Measurements from ENCODE around the gene GAB2. TPM values are rescaled to one million over a fixed set of nuclear protein-coding genes. Genes with fewer than 3 reads are reported as not detected.
"Not testable (repeated sequence)": the region's sequence is repeated elsewhere in the genome, so short reads cannot be mapped to it uniquely, and the experiment has no call there.

GAB2 gene
- total RNA-seq, 1 donor from 2014 or later, result 33.2 TPM

- DNase-seq (ENCODE audit: extremely low read depth, low read depth, low spot score), result no peak
Measured at GRCh38 chr11:78257654-78258053, 160.0 kb downstream of the GAB2 start.

- no peak for DNase-seq (ENCODE audit: extremely low read depth, low read depth, low spot score)
Measured at GRCh38 chr11:78256962-78257361, 160.7 kb downstream of the GAB2 start.

GRCh38 chr11:78255919-78256318 is 161.7 kb downstream of the GAB2 start:
- DNase-seq (ENCODE audit: extremely low read depth, low read depth, low spot score), result no peak

- DNase-seq (ENCODE audit: extremely low read depth, low read depth, low spot score), result no peak
Measured at GRCh38 chr11:78254268-78254667, 163.4 kb downstream of the GAB2 start.

- no peak for DNase-seq (ENCODE audit: extremely low read depth, low read depth, low spot score)
Measured at GRCh38 chr11:78253797-78254196, 163.8 kb downstream of the GAB2 start.

- DNase-seq (ENCODE audit: extremely low read depth, low read depth, low spot score), result peak; percentile 10
Measured at GRCh38 chr11:78251083-78251775, 166.4 kb downstream of the GAB2 start.

GRCh38 chr11:78250099-78250498 is 167.5 kb downstream of the GAB2 start:
- no peak for DNase-seq (ENCODE audit: extremely low read depth, low read depth, low spot score)

- no peak for DNase-seq (ENCODE audit: extremely low read depth, low read depth, low spot score)
Measured at GRCh38 chr11:78248903-78249302, 168.7 kb downstream of the GAB2 start.

GRCh38 chr11:78248191-78248590 is 169.4 kb downstream of the GAB2 start:
- no peak for DNase-seq (ENCODE audit: extremely low read depth, low read depth, low spot score)

GRCh38 chr11:78244546-78245255 is 172.9 kb downstream of the GAB2 start:
- no peak for DNase-seq (ENCODE audit: extremely low read depth, low read depth, low spot score)

GRCh38 chr11:78244080-78244479 is 173.5 kb downstream of the GAB2 start:
- no peak for DNase-seq (ENCODE audit: extremely low read depth, low read depth, low spot score)

GRCh38 chr11:78241475-78241874 is 176.1 kb downstream of the GAB2 start:
- no peak for DNase-seq (ENCODE audit: extremely low read depth, low read depth, low spot score)

GRCh38 chr11:78239781-78240180 is 177.8 kb downstream of the GAB2 start:
- no peak for DNase-seq (ENCODE audit: extremely low read depth, low read depth, low spot score)

GRCh38 chr11:78237293-78238046 is 180.2 kb downstream of the GAB2 start:
- no peak for DNase-seq (ENCODE audit: extremely low read depth, low read depth, low spot score)

- DNase-seq (ENCODE audit: extremely low read depth, low read depth, low spot score), result no peak
Measured at GRCh38 chr11:78234006-78234405, 183.6 kb downstream of the GAB2 start.

- DNase-seq (ENCODE audit: extremely low read depth, low read depth, low spot score), result not testable (repeated sequence)
Measured at GRCh38 chr11:78233046-78233445, 184.6 kb downstream of the GAB2 start.

GRCh38 chr11:78231962-78232501 is 185.6 kb downstream of the GAB2 start:
- DNase-seq (ENCODE audit: extremely low read depth, low read depth, low spot score), result no peak

- DNase-seq (ENCODE audit: extremely low read depth, low read depth, low spot score), result no peak
Measured at GRCh38 chr11:78230161-78230877, 187.3 kb downstream of the GAB2 start.

- no peak for DNase-seq (ENCODE audit: extremely low read depth, low read depth, low spot score)
Measured at GRCh38 chr11:78229106-78229505, 188.5 kb downstream of the GAB2 start.

GRCh38 chr11:78228467-78228866 is 189.2 kb downstream of the GAB2 start:
- peak; percentile 42 for DNase-seq (ENCODE audit: extremely low read depth, low read depth, low spot score)

- DNase-seq (ENCODE audit: extremely low read depth, low read depth, low spot score), result no peak
Measured at GRCh38 chr11:78227921-78228320, 189.7 kb downstream of the GAB2 start.

All from glomerular endothelial cell (primary cell).